ENCODE measurements around the gene PAX9. TPM values are rescaled to one million over a fixed set of nuclear protein-coding genes. Genes with fewer than 3 reads are reported as not detected.

Gene PAX9
- total and polyA plus RNA-seq, 2 donors (not counting 1 experiment from before 2014, with no cell fraction given), result not detected

GRCh38 chr14:36663404-36664321 is 2.0 kb downstream of the PAX9 start:
- ChIA-PET CTCF (no interaction called here), POLR2A (no interaction called here)
- Histone ChIP-seq H4K20me1 (ENCODE audit: control insufficient read depth, insufficient read depth, low read length, poor library complexity, severe bottlenecking) (no peaks in the 10 kb centered on the region), H3K36me3 (replicated peaks in 1 of 2; ENCODE audit: control extremely low read depth in 1 of 2, control insufficient read depth in 1 of 2, extremely low read depth in 1 of 2, insufficient read depth in 2 of 2, low read length in 1 of 2) (no peaks in the 10 kb centered on the region), H3K4me1 (ENCODE audit: control insufficient read depth in 2 of 2, insufficient read depth in 2 of 2, low read length in 2 of 2) (peaks cover 9 to 29% of the 10 kb centered on the region in 2 donors), H3K4me2 (replicated peaks; ENCODE audit: low read depth, low read length, poor library complexity, severe bottlenecking) (no peak overlapping the region), H2AFZ (ENCODE audit: insufficient read depth, low read depth, low read length, poor library complexity, severe bottlenecking) (no peak overlapping the region), H3K4me3 (ENCODE audit: control extremely low read depth in 1 of 5, extremely low read depth in 1 of 5, insufficient read depth in 1 of 5, low read depth in 2 of 5, low read length in 4 of 5) (no peak overlapping the region), H3K79me2 (ENCODE audit: control insufficient read depth, insufficient read depth, low read length) (no peaks in the 10 kb centered on the region), H3K27me3 (replicated peaks in 1 of 4; ENCODE audit: control extremely low read depth in 1 of 4, control insufficient read depth in 3 of 4, insufficient read depth in 4 of 4, low read length in 3 of 4) (peaks cover 0 to 83% (median 55%) of the 10 kb centered on the region in 4 experiments), H3K27ac (ENCODE audit: low read length in 2 of 2) (no peak overlapping the region), H3K9me3 (ENCODE audit: control extremely low read depth in 1 of 3, control insufficient read depth in 2 of 3, insufficient read depth in 1 of 3, low read length in 2 of 3) (peaks cover 0 to 52% (median 1%) of the 10 kb centered on the region in 3 donors), H3K9ac (ENCODE audit: low read length) (no peak overlapping the region)
- DNase-seq (no peak), ATAC-seq (ENCODE audit: low read depth) (no peak)
- intact Hi-C loops (cut with micrococcal nuclease), result no loop called here
- WGBS (ENCODE audit: insufficient coverage), result 9% methylated on average over 37 of the region's 39 CpGs
- Mint-ChIP-seq H3K27ac (no peak overlapping the region), H3K4me1 (peaks cover 24% of the 10 kb centered on the region), H3K4me3 (peak overlapping the region; percentile 49), H3K9me3 (ENCODE audit: insufficient read depth) (no peaks in the 10 kb centered on the region), H3K27me3 (peaks cover 74% of the 10 kb centered on the region)
- TF ChIP-seq EZH2 (IDR thresholded peaks at IDR 0.05; ENCODE audit: borderline replicate concordance, insufficient read depth, low read depth, low read length, poor library complexity, severe bottlenecking), result no peak
- TF ChIP-seq, protein P1, sequence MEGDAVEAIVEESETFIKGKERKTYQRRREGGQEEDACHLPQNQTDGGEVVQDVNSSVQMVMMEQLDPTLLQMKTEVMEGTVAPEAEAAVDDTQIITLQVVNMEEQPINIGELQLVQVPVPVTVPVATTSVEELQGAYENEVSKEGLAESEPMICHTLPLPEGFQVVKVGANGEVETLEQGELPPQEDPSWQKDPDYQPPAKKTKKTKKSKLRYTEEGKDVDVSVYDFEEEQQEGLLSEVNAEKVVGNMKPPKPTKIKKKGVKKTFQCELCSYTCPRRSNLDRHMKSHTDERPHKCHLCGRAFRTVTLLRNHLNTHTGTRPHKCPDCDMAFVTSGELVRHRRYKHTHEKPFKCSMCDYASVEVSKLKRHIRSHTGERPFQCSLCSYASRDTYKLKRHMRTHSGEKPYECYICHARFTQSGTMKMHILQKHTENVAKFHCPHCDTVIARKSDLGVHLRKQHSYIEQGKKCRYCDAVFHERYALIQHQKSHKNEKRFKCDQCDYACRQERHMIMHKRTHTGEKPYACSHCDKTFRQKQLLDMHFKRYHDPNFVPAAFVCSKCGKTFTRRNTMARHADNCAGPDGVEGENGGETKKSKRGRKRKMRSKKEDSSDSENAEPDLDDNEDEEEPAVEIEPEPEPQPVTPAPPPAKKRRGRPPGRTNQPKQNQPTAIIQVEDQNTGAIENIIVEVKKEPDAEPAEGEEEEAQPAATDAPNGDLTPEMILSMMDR (IDR thresholded peaks at IDR 0.05), result no peak
